ENCODE measurements around the gene ZBTB21. TPM values are rescaled to one million over a fixed set of nuclear protein-coding genes. Genes with fewer than 3 reads are reported as not detected.

Gene ZBTB21
- total RNA-seq, 1 donor from 2014 or later = 5.5 TPM

- ATAC-seq (ENCODE audit: poor library complexity) (no peak), DNase-seq (no peak)
- intact Hi-C loops (cut with DNase I) = no loop called here
Measured at GRCh38 chr21:42025376-42026081, 15.4 kb upstream of the ZBTB21 start.

DNA sequence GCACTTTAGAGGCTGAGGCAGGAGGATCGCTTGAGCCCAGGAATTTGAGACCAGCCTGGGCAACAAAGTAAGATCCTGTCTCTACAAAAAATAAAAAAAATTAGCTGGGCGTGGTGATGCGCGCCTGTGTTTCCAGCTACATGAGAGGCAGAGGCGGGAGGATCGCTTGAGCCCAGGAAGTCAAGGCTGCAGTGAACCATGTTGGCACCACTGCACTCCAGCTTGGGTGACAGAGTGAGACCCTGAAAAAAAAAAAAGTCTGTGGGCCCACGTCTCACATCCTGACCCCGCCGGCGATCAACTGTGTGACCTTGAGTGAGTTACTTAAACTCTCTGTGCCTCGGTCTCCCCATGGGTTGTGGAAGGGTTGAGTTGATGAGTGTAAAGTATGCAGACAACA lies 12.7 kb upstream of the ZBTB21 start:
- DNase-seq = no peak
- intact Hi-C loops (cut with DNase I) = no loop called here
- no peak for ATAC-seq (ENCODE audit: poor library complexity)

- ATAC-seq (ENCODE audit: poor library complexity) = no peak
- DNase-seq = no peak
- intact Hi-C loops (cut with DNase I) = no loop called here
Measured at GRCh38 chr21:42022091-42022430, 11.9 kb upstream of the ZBTB21 start.

DNA sequence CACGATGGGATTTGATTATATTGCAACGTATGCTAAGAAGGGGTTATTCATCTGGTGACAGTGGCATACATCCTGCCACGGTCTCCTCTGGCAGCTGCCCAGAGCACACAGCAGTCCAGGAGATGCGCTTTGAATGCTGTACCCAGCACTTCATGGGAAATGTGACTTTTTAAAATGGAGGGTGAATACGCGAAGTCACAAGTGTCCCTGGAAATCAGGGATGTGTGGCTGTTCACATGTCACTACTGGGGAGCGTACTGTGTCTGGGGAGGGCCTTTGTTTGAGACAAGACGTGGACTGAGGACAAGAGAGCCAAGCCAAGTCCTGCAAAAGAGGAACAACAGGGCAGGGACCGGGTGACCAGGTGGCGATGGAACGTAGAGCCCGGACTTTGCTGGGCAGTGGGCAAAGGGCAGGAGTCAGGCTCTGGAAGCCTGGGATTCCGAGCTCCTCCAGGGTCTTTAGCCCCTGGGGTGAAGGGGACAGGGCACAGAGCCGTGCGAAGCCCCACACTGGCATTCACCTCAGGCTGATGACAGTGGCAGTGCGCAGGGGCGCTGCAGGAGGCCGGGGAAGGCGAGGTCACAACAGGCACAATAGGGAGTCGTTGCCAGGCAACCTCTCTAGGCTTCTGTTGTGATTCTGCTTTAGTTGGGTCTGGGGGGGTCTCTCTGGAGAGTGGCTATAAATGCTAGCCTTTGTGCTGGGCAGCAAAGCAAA lies 11.4 kb upstream of the ZBTB21 start:
- intact Hi-C loops (cut with DNase I) = no loop called here
- ATAC-seq (ENCODE audit: poor library complexity) = no peak
- DNase-seq = no peak

GRCh38 chr21:42019706-42020105 lies 9.5 kb upstream of the ZBTB21 start:
- ATAC-seq (ENCODE audit: poor library complexity) = no peak
- no peak for DNase-seq
- intact Hi-C loops (cut with DNase I) = no loop called here

GRCh38 chr21:42019101-42019605 lies 9.0 kb upstream of the ZBTB21 start:
- no peak for DNase-seq
- intact Hi-C loops (cut with DNase I) = no loop called here
- no peak for ATAC-seq (ENCODE audit: poor library complexity)

DNA sequence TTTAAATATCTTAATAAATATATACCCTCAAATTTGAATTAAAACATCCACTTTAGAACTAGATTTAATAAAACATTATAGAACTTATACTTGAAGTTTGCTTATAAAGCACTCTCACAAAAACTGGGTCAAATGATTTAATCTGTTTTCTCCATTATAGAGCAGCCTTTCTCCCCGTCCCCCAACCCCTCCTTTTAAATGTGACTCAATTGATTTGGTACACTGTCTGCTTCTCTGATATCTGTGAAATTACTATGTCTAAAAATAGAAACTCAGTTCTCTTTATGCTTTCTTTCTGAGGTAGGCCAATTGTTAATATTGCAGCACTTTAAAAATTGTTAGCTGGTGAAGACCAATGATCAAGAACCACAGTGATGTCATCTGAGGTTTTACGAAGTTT lies 6.9 kb upstream of the ZBTB21 start:
- intact Hi-C loops (cut with DNase I) = no loop called here
- ATAC-seq (ENCODE audit: poor library complexity) (no peak), DNase-seq (no peak)

DNA sequence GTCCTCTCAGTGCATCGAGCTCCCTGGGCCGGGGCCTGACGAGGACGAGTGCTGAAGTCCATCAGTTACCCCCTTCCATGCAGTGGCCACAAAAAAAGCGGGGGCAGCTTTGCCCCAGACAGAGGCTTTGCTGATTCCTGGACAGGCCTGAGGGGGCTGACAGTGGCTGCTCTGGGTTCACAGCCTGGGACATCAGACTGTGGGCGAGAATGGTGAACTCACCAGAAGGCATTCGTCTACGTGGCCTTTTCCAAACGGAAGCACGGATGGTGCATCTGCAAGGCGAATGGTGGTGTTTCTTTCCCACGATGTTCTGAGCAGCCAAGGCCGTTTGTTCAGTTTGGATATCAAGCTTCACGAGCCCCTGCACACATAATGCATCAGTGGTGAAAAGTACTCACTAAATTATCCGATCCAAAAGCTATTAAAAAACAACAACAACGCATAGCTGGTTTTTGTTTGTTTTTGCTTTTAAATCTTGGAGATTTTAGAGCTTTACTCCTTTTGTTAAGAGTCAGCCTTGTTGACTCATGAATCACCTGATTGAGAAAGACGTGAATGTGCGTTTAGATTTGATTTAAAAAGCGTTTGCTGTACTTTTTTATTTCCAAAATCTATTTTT lies 6.3 kb upstream of the ZBTB21 start:
- intact Hi-C loops (cut with DNase I) = no loop called here
- DNase-seq (no peak), ATAC-seq (ENCODE audit: poor library complexity) (no peak)

- intact Hi-C loops (cut with DNase I) = no loop called here
Measured at GRCh38 chr21:42013931-42014330, 3.8 kb upstream of the ZBTB21 start.

DNA sequence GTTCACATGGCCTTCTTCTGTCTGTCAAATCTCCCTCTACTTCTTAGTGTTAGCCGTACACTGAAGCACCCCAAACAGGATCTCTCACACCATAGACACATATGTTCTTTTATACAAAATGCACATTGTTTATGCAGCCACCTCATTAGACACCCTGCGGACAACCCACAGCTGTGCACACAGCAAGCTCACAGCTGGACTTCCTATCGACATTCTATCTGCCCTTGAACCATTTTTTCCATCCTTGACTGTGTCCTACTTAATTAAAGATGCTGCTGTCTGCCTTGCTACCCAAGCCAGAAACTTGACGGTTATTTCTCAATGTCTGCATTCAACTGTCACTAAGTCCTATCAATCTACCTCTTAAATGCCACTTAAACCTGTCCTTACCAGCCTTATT lies 3.2 kb upstream of the ZBTB21 start:
- no peak for ATAC-seq (ENCODE audit: poor library complexity)
- DNase-seq = no peak
- intact Hi-C loops (cut with DNase I) = no loop called here

More at GRCh38 chr21:42013931-42014330, 3.8 kb upstream of the ZBTB21 start:
- DNase-seq (no peak), ATAC-seq (ENCODE audit: poor library complexity) (no peak)

DNA sequence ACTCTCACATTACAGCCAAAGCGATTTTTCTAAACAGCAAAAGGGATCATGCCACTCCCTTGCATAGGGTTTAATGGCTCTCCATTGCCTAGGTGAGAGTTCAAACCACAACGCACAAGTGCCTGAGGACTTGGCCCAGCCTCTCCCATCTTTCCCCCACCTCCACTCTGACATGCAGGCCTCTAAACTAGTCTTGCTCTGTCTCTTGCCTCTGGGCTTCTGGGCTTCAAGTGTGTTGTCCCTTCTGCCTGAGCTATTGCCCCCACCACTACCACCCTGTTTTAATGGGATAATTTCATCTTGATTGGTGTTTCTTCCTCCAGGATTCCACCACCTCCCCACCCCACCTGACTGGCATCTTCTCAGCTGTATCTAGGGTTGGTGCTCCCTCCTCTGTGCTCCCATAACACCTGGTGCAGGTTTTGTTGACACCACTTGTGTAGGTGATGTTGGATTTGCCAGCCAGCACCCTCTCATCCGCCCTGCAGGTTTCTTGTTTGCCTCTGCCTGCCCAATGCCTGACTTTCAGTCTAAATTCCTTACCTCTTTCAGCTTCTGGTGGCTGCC lies 2.7 kb upstream of the ZBTB21 start:
- no peak for ATAC-seq (ENCODE audit: poor library complexity)
- intact Hi-C loops (cut with DNase I) = no loop called here
- no peak for DNase-seq

DNA sequence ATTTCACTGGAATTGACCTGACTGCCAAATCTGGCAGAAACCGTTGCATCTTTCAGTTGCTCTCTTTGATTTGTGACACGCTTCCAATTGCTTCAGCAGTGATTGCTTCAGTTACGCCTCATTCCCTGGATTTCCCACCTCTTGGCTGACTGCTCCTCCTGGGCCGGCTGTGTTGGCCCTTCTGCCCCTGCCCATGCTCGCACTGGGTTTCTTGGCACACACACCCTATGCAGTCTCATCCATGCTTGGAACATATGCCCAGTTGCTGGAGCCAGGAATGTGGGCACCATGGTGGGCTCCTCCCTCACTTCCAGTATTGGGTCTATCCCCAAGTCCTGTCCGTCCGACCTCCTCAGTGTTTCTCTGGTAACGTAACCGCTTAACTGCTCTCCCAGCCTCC lies 2.2 kb upstream of the ZBTB21 start:
- no peak for DNase-seq
- intact Hi-C loops (cut with DNase I) = no loop called here
- ATAC-seq (ENCODE audit: poor library complexity) = no peak

GRCh38 chr21:42010507-42011495 lies 641 bp upstream of the ZBTB21 start:
- DNase-seq (no peak), ATAC-seq (ENCODE audit: poor library complexity) (peak; percentile 37)
- intact Hi-C loops (cut with DNase I) = no loop called here

DNA sequence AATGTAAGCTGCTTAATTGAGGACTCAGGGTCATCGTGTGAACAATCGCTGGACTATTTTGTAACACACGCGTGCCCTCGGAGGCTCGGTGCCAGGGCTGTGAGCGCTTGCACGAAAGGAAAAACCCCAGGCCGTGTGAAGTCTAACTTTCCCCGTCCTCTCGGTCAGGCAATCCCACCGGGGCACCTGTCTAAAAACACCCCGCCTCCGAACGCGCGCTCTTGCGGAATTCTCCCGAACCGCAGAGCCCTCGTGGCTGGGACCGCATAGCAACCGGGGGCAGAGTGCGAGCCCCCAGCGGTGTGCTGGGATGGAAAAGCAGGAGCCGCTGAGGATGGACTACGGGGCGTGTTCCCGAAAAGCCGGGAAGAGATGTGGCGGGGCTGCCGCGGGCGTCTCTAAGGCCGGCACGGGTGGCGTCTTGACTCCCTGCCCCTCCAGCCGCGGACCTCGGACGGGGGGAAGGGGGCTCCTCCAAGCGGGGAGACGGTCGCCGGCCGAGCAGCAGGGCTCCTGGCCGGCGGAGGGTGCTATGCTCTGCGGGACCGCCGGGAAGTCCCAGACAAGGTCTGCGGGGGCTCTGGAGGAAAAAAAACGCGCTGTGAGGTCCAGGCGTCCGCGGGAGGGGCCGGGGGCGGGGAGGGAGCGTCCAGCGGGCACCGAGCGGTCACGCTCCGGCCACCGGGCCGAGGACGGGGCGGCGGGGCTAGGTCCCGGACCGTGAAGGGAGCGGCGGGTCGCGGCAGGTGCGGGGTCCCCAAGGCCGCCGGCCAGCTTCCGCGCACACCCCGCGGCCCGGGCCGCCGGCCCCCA lies 936 bp downstream of the ZBTB21 start:
- peak; percentile 32 for ATAC-seq (ENCODE audit: poor library complexity)
- intact Hi-C loops (cut with DNase I) = loop anchor here (10.0 kb wide), 1 partner anchor 84 kb away; no protein-coding TSS in a partner anchor
- DNase-seq = peak; percentile 57

DNA sequence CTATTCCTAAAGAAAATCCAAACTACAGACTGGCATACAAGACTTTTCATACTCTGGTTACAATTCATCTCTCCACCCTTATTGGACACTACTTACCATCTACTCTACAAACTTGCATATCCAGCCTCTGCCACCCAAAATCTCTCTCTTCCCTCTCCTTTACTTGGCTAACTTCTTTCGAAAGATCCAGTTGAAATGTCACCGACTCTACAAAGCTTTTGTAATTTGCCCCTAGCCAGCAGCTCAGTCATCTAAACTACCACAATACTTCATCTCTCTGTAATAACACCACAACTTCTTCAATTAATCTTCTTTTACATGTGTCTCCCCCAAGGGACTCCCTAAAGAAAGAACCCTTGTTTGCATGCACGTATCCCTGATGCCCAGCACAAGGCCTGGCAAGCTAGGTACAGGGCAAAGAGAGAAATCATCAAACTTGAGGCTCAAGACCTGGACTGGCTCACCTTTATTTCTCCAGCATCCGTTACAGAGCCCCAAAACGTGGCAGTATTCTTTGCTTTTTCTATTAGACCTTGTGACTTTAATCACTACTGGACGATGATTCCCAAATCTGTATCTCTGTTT lies 2.7 kb downstream of the ZBTB21 start:
- DNase-seq = no peak
- intact Hi-C loops (cut with DNase I) = loop anchor here (10.0 kb wide), 1 partner anchor 83 kb away; no protein-coding TSS in a partner anchor
- no peak for ATAC-seq (ENCODE audit: poor library complexity)

GRCh38 chr21:42006765-42007164 lies 3.4 kb downstream of the ZBTB21 start:
- DNase-seq (no peak), ATAC-seq (ENCODE audit: poor library complexity) (no peak)
- intact Hi-C loops (cut with DNase I) = loop anchor here (10.0 kb wide), 1 partner anchor 82 kb away; no protein-coding TSS in a partner anchor
